DOHH2 (cell line): ENCODE data around the gene MARF1.

Experiments used
- EZH2phosphoT487 ChIP-seq: fragments of 200-600 bp; sonication (generic); IDR thresholded peaks from 2 replicates; pipeline ENCODE4 v1.6.1; 2017; ENCODE audit warnings: borderline replicate concordance, mild to moderate bottlenecking, antibody characterized with exemption, low read length, moderate library complexity, mixed read lengths
- TF ChIP-seq, protein P1 (sequence below): fragments of 200-600 bp; sonication (generic); IDR thresholded peaks from one replicate; pipeline ENCODE4 v1.5.1; 2014; ENCODE audit warnings: antibody characterized with exemption, mild to moderate bottlenecking, low read depth, low read length; ENCODE audit not compliant: poor library complexity, severe bottlenecking

DNA sequence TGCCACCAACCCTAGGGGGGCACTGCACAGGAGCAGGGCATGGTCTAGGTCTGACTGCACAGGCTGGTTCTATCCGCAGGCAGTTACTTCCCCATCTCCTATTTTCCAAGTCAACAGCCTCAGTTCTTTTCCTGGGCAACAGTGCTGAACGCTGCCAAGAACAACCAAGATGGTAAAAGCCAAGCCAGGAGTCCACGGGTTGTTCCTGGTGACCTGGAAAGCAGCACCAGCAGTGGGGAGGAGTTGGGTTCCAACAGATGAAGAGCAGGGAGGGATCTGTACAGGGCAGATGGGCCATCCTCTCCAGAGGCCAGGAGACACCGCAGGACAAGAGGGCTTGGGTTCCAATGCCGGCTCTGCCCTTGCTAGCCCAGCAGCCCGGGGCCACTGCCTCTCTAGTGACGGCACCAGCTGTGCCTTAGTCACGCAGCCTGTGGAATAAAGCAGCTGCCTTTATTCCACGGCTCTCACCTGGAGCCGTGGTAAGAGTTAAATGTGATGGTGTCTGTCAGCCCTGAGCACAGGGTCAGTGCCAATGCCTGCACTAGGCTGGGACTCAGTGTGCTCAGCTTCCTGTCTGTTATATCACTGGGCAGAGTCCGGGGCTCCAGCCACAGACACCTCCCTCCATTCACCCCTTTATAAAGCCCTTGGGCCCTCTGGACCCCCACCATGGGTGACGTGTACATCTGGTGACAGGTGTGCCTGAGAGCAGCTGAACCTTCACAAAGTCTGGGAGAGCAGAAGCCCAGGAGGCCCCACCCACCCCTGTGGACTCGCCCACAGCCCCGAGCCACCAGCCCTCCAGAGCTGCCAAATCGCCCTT is 44.9 kb downstream of the MARF1 start:
- TF ChIP-seq EZH2phosphoT487 = no peak
- TF ChIP-seq, protein P1, sequence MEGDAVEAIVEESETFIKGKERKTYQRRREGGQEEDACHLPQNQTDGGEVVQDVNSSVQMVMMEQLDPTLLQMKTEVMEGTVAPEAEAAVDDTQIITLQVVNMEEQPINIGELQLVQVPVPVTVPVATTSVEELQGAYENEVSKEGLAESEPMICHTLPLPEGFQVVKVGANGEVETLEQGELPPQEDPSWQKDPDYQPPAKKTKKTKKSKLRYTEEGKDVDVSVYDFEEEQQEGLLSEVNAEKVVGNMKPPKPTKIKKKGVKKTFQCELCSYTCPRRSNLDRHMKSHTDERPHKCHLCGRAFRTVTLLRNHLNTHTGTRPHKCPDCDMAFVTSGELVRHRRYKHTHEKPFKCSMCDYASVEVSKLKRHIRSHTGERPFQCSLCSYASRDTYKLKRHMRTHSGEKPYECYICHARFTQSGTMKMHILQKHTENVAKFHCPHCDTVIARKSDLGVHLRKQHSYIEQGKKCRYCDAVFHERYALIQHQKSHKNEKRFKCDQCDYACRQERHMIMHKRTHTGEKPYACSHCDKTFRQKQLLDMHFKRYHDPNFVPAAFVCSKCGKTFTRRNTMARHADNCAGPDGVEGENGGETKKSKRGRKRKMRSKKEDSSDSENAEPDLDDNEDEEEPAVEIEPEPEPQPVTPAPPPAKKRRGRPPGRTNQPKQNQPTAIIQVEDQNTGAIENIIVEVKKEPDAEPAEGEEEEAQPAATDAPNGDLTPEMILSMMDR = no peak
